ENCODE data around the gene MX1.

DNA sequence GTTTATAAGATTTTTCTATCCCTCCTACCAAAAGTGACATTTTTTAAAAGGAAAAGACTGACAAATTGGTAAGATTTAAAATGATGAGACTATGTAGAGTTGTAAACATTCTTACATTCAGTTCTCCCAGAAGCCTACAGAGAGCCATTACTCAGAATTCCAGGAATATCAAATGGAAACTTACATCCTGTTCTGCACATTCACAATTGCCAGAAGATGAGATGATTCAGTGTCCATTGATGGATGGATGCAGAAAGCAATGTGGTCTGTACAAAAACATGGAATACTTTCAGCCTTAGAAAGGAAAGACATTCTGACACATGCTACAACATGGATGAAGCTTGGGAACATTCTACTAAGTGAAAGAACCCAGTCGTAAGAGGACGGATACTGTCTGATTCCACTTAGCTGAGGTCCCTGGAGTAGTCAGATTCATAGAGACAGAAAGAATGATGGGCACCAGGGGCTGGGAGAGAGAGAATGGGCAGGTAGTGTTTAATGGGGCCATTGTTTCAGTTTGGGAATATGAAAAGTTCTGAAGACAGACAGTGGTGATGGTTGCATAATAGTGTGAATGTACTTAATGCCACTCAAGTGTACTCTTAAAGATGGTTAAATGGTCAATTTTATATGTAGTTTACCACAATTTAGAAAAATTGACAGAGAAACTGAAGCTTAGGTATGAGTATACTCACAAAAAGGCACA, 16.6 kb downstream of the MX1 start:
- TF ChIP-seq, protein P1, sequence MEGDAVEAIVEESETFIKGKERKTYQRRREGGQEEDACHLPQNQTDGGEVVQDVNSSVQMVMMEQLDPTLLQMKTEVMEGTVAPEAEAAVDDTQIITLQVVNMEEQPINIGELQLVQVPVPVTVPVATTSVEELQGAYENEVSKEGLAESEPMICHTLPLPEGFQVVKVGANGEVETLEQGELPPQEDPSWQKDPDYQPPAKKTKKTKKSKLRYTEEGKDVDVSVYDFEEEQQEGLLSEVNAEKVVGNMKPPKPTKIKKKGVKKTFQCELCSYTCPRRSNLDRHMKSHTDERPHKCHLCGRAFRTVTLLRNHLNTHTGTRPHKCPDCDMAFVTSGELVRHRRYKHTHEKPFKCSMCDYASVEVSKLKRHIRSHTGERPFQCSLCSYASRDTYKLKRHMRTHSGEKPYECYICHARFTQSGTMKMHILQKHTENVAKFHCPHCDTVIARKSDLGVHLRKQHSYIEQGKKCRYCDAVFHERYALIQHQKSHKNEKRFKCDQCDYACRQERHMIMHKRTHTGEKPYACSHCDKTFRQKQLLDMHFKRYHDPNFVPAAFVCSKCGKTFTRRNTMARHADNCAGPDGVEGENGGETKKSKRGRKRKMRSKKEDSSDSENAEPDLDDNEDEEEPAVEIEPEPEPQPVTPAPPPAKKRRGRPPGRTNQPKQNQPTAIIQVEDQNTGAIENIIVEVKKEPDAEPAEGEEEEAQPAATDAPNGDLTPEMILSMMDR (conservative IDR thresholded peaks at IDR 0.05; ENCODE audit: low read depth, low read length), result no peak
- no peak for TF ChIP-seq EZH2 (IDR thresholded peaks at IDR 0.05; ENCODE audit: borderline replicate concordance, low read depth, low read length, poor library complexity, severe bottlenecking)
